Measurements from ENCODE around the gene MRPS30.

GRCh38 chr5:44797841-44798240 lies 10.9 kb upstream of the MRPS30 start:
- TF ChIP-seq POLR2A (IDR thresholded peaks at IDR 0.05) (no peak), CTCF (IDR thresholded peaks at IDR 0.05) (no peak)
